ENCODE data around the gene RBM20. TPM values are rescaled to one million over a fixed set of nuclear protein-coding genes. Genes with fewer than 3 reads are reported as not detected.
"Not testable (repeated sequence)": the region's sequence is repeated elsewhere in the genome, so short reads cannot be mapped to it uniquely, and the experiment has no call there.

The RBM20 gene
- total RNA-seq, 1 donor from 2014 or later = 1.0 TPM

- Mint-ChIP-seq H3K36me3 (ENCODE audit: low read depth, unreplicated experiment) (peaks cover 4% of the 10 kb centered on the region), H3K27ac (ENCODE audit: unreplicated experiment) (no peak overlapping the region)
These were observed 17.2 kb downstream of the RBM20 start for GRCh38 chr10:110661292-110661691.

GRCh38 chr10:110664483-110665420 lies 20.6 kb downstream of the RBM20 start:
- Mint-ChIP-seq H3K27ac (ENCODE audit: unreplicated experiment) (no peak overlapping the region), H3K9me3 (ENCODE audit: unreplicated experiment) (no peaks in the 10 kb centered on the region), H3K4me3 (ENCODE audit: unreplicated experiment) (no peak overlapping the region), H3K36me3 (ENCODE audit: low read depth, unreplicated experiment) (no peaks in the 10 kb centered on the region), H3K4me1 (ENCODE audit: unreplicated experiment) (no peaks in the 10 kb centered on the region), H3K27me3 (ENCODE audit: unreplicated experiment) (peaks cover 3% of the 10 kb centered on the region)
- DNase-seq (ENCODE audit: low spot score) = no peak
- no peak for TF ChIP-seq CTCF (IDR thresholded peaks at IDR 0.05; ENCODE audit: unreplicated experiment)

More at GRCh38 chr10:110661292-110661691, 17.2 kb downstream of the RBM20 start:
- DNase-seq (ENCODE audit: low spot score) = no peak
- H3K4me3 Mint-ChIP-seq (ENCODE audit: unreplicated experiment) = no peak overlapping the region
- H3K27me3 Mint-ChIP-seq (ENCODE audit: unreplicated experiment) = peaks cover 2% of the 10 kb centered on the region
- H3K9me3 Mint-ChIP-seq (ENCODE audit: unreplicated experiment) = peaks cover 3% of the 10 kb centered on the region
- peaks cover 13% of the 10 kb centered on the region for H3K4me1 Mint-ChIP-seq (ENCODE audit: unreplicated experiment)
- TF ChIP-seq CTCF (IDR thresholded peaks at IDR 0.05; ENCODE audit: unreplicated experiment) = no peak

- H3K27ac Mint-ChIP-seq (ENCODE audit: unreplicated experiment); H3K4me1 Mint-ChIP-seq (ENCODE audit: unreplicated experiment); H3K9me3 Mint-ChIP-seq (ENCODE audit: unreplicated experiment); H3K36me3 Mint-ChIP-seq (ENCODE audit: low read depth, unreplicated experiment); H3K27me3 Mint-ChIP-seq (ENCODE audit: unreplicated experiment); H3K4me3 Mint-ChIP-seq (ENCODE audit: unreplicated experiment); DNase-seq (ENCODE audit: low spot score): not testable (repeated sequence)
These were observed 22.1 kb downstream of the RBM20 start for GRCh38 chr10:110666259-110666658.

- H3K9me3 Mint-ChIP-seq (ENCODE audit: unreplicated experiment) = no peaks in the 10 kb centered on the region
- H3K27ac Mint-ChIP-seq (ENCODE audit: unreplicated experiment) = no peak overlapping the region
- TF ChIP-seq CTCF (IDR thresholded peaks at IDR 0.05; ENCODE audit: unreplicated experiment) = no peak
- H3K36me3 Mint-ChIP-seq (ENCODE audit: low read depth, unreplicated experiment) = no peaks in the 10 kb centered on the region
- no peak overlapping the region for H3K4me3 Mint-ChIP-seq (ENCODE audit: unreplicated experiment)
- no peak for DNase-seq (ENCODE audit: low spot score)
- peaks cover 3% of the 10 kb centered on the region for H3K27me3 Mint-ChIP-seq (ENCODE audit: unreplicated experiment)
- H3K4me1 Mint-ChIP-seq (ENCODE audit: unreplicated experiment) = peaks cover 2% of the 10 kb centered on the region
These were observed 22.5 kb downstream of the RBM20 start for GRCh38 chr10:110666673-110667072.

GRCh38 chr10:110667620-110668343 lies 23.6 kb downstream of the RBM20 start:
- no peak overlapping the region for H3K4me3 Mint-ChIP-seq (ENCODE audit: unreplicated experiment)
- DNase-seq (ENCODE audit: low spot score) = no peak
- H3K27me3 Mint-ChIP-seq (ENCODE audit: unreplicated experiment) = peaks cover 6% of the 10 kb centered on the region
- H3K4me1 Mint-ChIP-seq (ENCODE audit: unreplicated experiment) = peaks cover 2% of the 10 kb centered on the region
- no peaks in the 10 kb centered on the region for H3K36me3 Mint-ChIP-seq (ENCODE audit: low read depth, unreplicated experiment)
- no peaks in the 10 kb centered on the region for H3K9me3 Mint-ChIP-seq (ENCODE audit: unreplicated experiment)
- H3K27ac Mint-ChIP-seq (ENCODE audit: unreplicated experiment) = no peak overlapping the region
- no peak for TF ChIP-seq CTCF (IDR thresholded peaks at IDR 0.05; ENCODE audit: unreplicated experiment)
